ENCODE results near the gene GADD45B. TPM values are rescaled to one million over a fixed set of nuclear protein-coding genes. Genes with fewer than 3 reads are reported as not detected.
A peak's percentile ranks its signal among the peaks of the same experiment; 100 is the strongest.

GADD45B gene
- 20.2 and 23.8 TPM in 2 replicates for total RNA-seq (2022)
- percentile 87 among the genes with signal in this experiment for Bru-seq, nascent RNA
- BruChase-seq, experiment 1, labeled RNA remaining after a 2-hour chase, result percentile 72 among the genes with signal in this experiment
- BruChase-seq, experiment 2, labeled RNA remaining after a 6-hour chase, result percentile 62 among the genes with signal in this experiment
- long read RNA-seq, transcript GADD45B-201 (4 exons, 1,373 nt), result major isoform, 18 of 23 reads
- long read RNA-seq, partial matches to known transcripts, result 2 of 23 reads
- long read RNA-seq, other reads (novel, unspliced or antisense), result 0 of 23 reads

- peak within 1 kb of the TSS; percentile 79 for H3K4me3 ChIP-seq (ENCODE audit: low read depth, low read length)
- H3K9me3 Mint-ChIP-seq (ENCODE audit: unreplicated experiment), result no peaks in the 10 kb centered on the region
- BruUV-seq (replicated peaks), result no TSS peak
- no peaks in the 10 kb centered on the region for H3K4me1 ChIP-seq
- no peaks in the 10 kb centered on the region for H3K4me1 Mint-ChIP-seq (ENCODE audit: low read depth, unreplicated experiment)
- intact Hi-C loops (cut with micrococcal nuclease; ENCODE audit: unreplicated experiment), result loop anchor here (1.0 to 5.0 kb wide), 3 partner anchors 51 to 121 kb away; no protein-coding TSS in a partner anchor
- no peaks in the 10 kb centered on the region for H3K27me3 Mint-ChIP-seq (ENCODE audit: insufficient read depth, unreplicated experiment)
- ChIA-PET CTCF (interaction anchor here (0.5 to 2.4 kb wide), 16 partner anchors 27 to 417 kb away, joined by 3 to 30 read pairs (median 4); no protein-coding TSS in a partner anchor), POLR2A (interaction anchor here (0.5 to 3.7 kb wide), 50 partner anchors 9 to 835 kb away, joined by 3 to 139 read pairs (median 5); partner anchors contain the start of genes LMNB2, LSM7, SGTA and SPPL2B)
- no peaks in the 10 kb centered on the region for H3K27me3 ChIP-seq (replicated peaks; ENCODE audit: control insufficient read depth, insufficient read depth, low read length)
- peak within 1 kb of the TSS; percentile 88 for H3K4me3 Mint-ChIP-seq (ENCODE audit: unreplicated experiment)
- no peaks in the 10 kb centered on the region; the same call in 1 of the 2 replicates for H3K36me3 ChIP-seq (ENCODE audit: control insufficient read depth, insufficient read depth, low read length)
- peaks cover 50% of the 10 kb centered on the region for H3K36me3 Mint-ChIP-seq (ENCODE audit: insufficient read depth, unreplicated experiment)
- H3K9me3 ChIP-seq, result no peaks in the 10 kb centered on the region
- TF ChIP-seq CTCF (IDR thresholded peaks at IDR 0.05; ENCODE audit: insufficient read depth in 1 of 2, low read depth in 1 of 2, low read length in 1 of 2, severe bottlenecking in 1 of 2, unreplicated experiment in 1 of 2), result no peak
- peak within 1 kb of the TSS; percentile 91 for H3K27ac Mint-ChIP-seq (ENCODE audit: unreplicated experiment)
- DNase-seq, result peak; percentile 98
These were observed at the start of gene GADD45B for GRCh38 chr19:2475702-2476450. Gene GADD45B (plus strand): TSS chr19:2476127. CDS start chr19:2476359, 232 bp downstream.

- Mint-ChIP-seq H3K36me3 (ENCODE audit: insufficient read depth, unreplicated experiment) (peaks cover 57% of the 10 kb centered on the region), H3K9me3 (ENCODE audit: unreplicated experiment) (no peaks in the 10 kb centered on the region), H3K4me1 (ENCODE audit: low read depth, unreplicated experiment) (peaks cover 5% of the 10 kb centered on the region), H3K27me3 (ENCODE audit: insufficient read depth, unreplicated experiment) (no peaks in the 10 kb centered on the region), H3K4me3 (ENCODE audit: unreplicated experiment) (peak overlapping the region; percentile 93), H3K27ac (ENCODE audit: unreplicated experiment) (peak overlapping the region; percentile 100)
- Histone ChIP-seq H3K4me3 (ENCODE audit: low read depth, low read length) (peak overlapping the region; percentile 68), H3K36me3 (ENCODE audit: control insufficient read depth, insufficient read depth, low read length) (peaks cover 2% of the 10 kb centered on the region; the same call in 1 of the 2 replicates), H3K27me3 (replicated peaks; ENCODE audit: control insufficient read depth, insufficient read depth, low read length) (no peaks in the 10 kb centered on the region), H3K4me1 (peaks cover 20% of the 10 kb centered on the region), H3K9me3 (no peaks in the 10 kb centered on the region)
- TSS peak; percentile 74 for BruUV-seq (replicated peaks)
- peak; percentile 73 to 83 for DNase-seq
- POLR2A ChIA-PET, result interaction anchor here (0.6 to 2.1 kb wide), 5 partner anchors 30 to 524 kb away, joined by 3 to 15 read pairs (median 5); partner anchors contain the start of genes GADD45B and LMNB2
- TF ChIP-seq CTCF (IDR thresholded peaks at IDR 0.05; ENCODE audit: insufficient read depth in 1 of 2, low read depth in 1 of 2, low read length in 1 of 2, severe bottlenecking in 1 of 2, unreplicated experiment in 1 of 2), result no peak
- CTCF ChIA-PET, result interaction anchor here (1.1 kb wide), 1 partner anchor 30 kb away, joined by 4 read pairs; the partner anchor contains the start of gene LMNB2
- intact Hi-C loops (cut with micrococcal nuclease; ENCODE audit: unreplicated experiment), result loop anchor here (1.0 kb wide), 1 partner anchor 191 kb away; the partner anchor contains the start of genes PLEKHJ1 and SF3A2
These were observed 49.1 kb upstream of the GADD45B start for GRCh38 chr19:2426611-2427428.

All from Caco-2 (cell line).